Loucy (cell line): Measurements from ENCODE around the gene PRKRIP1.

Experiments
- H2AFZ ChIP-seq: fragments of 200-600 bp; sonication (generic); 2 replicates; pipeline ENCODE4 v1.6.0; 2016; ENCODE audit warnings: antibody characterized with exemption, mild to moderate bottlenecking, low read length, moderate library complexity
- H3F3A ChIP-seq: fragments of 200-600 bp; 2 replicates; pipeline ENCODE4 v1.6.0; 2016; ENCODE audit warnings: antibody characterized with exemption, low read depth, mild to moderate bottlenecking
- H3K27me3 ChIP-seq: fragments of 200-600 bp; sonication (generic); 2 replicates; pipeline ENCODE4 v1.6.1; 2014; ENCODE audit warnings: low read length, mild to moderate bottlenecking; ENCODE audit not compliant: insufficient read depth, poor library complexity, severe bottlenecking
- H3K36me3 ChIP-seq: fragments of 200-600 bp; sonication (generic); 2 replicates; pipeline ENCODE4 v1.6.1; 2016; ENCODE audit warnings: low read length; ENCODE audit not compliant: insufficient read depth
- H3K4me1 ChIP-seq: fragments of 200-600 bp; sonication (generic); 2 replicates; pipeline ENCODE4 v1.5.1; 2014; ENCODE audit warnings: low read length, mild to moderate bottlenecking; ENCODE audit not compliant: insufficient read depth, poor library complexity, severe bottlenecking
- H3K4me2 ChIP-seq: fragments of 200-600 bp; sonication (generic); 2 replicates; pipeline ENCODE4 v1.6.0; 2014; ENCODE audit warnings: antibody characterized with exemption, low read length, low read depth, mild to moderate bottlenecking; ENCODE audit not compliant: poor library complexity, severe bottlenecking
- H3K4me3 ChIP-seq: fragments of 200-600 bp; sonication (generic); 2 replicates; pipeline ENCODE4 v1.5.1; 2014; ENCODE audit warnings: low read length, mild to moderate bottlenecking, mixed read lengths; ENCODE audit not compliant: poor library complexity, severe bottlenecking
- H3K79me2 ChIP-seq: fragments of 200-600 bp; sonication (generic); 2 replicates; pipeline ENCODE4 v1.6.1; 2014; ENCODE audit warnings: low read length; ENCODE audit not compliant: insufficient read depth
- H3K9ac ChIP-seq: fragments of 200-600 bp; sonication (generic); 2 replicates; pipeline ENCODE4 v1.6.0; 2014; ENCODE audit warnings: mild to moderate bottlenecking, low read depth, low read length, moderate library complexity; ENCODE audit not compliant: poor library complexity, severe bottlenecking
- H3K9me2 ChIP-seq: fragments of 200-600 bp; sonication (generic); replicated peaks from 2 replicates; pipeline ENCODE4 v1.6.1; 2016; ENCODE audit warnings: low read depth, low read length, mixed read lengths
- H3K9me3 ChIP-seq: fragments of 200-600 bp; sonication (generic); 2 replicates; pipeline ENCODE4 v1.6.1; 2014; ENCODE audit warnings: mild to moderate bottlenecking, antibody characterized with exemption, low read length, low read depth; ENCODE audit not compliant: insufficient read depth
- H4K20me1 ChIP-seq: fragments of 200-600 bp; sonication (generic); 2 replicates; pipeline ENCODE4 v1.6.0; 2014; ENCODE audit warnings: antibody characterized with exemption, low read length, mild to moderate bottlenecking; ENCODE audit not compliant: insufficient read depth, poor library complexity, severe bottlenecking
- CTCF ChIP-seq: fragments of 200-600 bp; sonication (generic); conservative IDR thresholded peaks from 2 replicates; pipeline ENCODE4 v1.5.1; 2014; ENCODE audit warnings: mild to moderate bottlenecking, antibody characterized with exemption, low read length
- EZH2phosphoT487 ChIP-seq: fragments of 200-600 bp; IDR thresholded peaks from 2 replicates; pipeline ENCODE4 v1.6.1; 2018; ENCODE audit warnings: antibody characterized with exemption, mild to moderate bottlenecking, moderate library complexity, borderline replicate concordance

PRKRIP1 gene

GRCh38 chr7:102413611-102414010, 17.4 kb downstream of the PRKRIP1 start:
- Histone ChIP-seq H3K9ac (no peak overlapping the region), H3K4me1 (no peaks in the 10 kb centered on the region), H2AFZ (no peak overlapping the region), H3K4me2 (no peak overlapping the region), H3K27me3 (no peaks in the 10 kb centered on the region), H3K36me3 (peaks cover 84% of the 10 kb centered on the region; the same call in 1 of the 2 replicates), H3K9me3 (peaks cover 4% of the 10 kb centered on the region; the same call in 1 of the 2 replicates), H3K4me3 (no peak overlapping the region), H3F3A (no peaks in the 10 kb centered on the region), H3K79me2 (peaks cover 14% of the 10 kb centered on the region; the same call in 1 of the 2 replicates), H4K20me1 (peaks cover 3% of the 10 kb centered on the region), H3K9me2 (no peaks in the 10 kb centered on the region)
- TF ChIP-seq EZH2phosphoT487 = no peak
- no peak for TF ChIP-seq CTCF

GRCh38 chr7:102415685-102416225, 19.6 kb downstream of the PRKRIP1 start:
- Histone ChIP-seq H2AFZ (no peak overlapping the region), H3K4me3 (no peak overlapping the region), H4K20me1 (peaks cover 3% of the 10 kb centered on the region), H3K9ac (no peak overlapping the region), H3K9me2 (no peaks in the 10 kb centered on the region), H3K79me2 (peaks cover 14% of the 10 kb centered on the region; the same call in 1 of the 2 replicates), H3K4me2 (no peak overlapping the region), H3K36me3 (peaks cover 75% of the 10 kb centered on the region; the same call in 1 of the 2 replicates), H3K27me3 (no peaks in the 10 kb centered on the region), H3F3A (no peaks in the 10 kb centered on the region), H3K9me3 (no peaks in the 10 kb centered on the region), H3K4me1 (no peaks in the 10 kb centered on the region)
- TF ChIP-seq CTCF = no peak
- no peak for TF ChIP-seq EZH2phosphoT487

- Histone ChIP-seq H3K79me2 (peaks cover 14% of the 10 kb centered on the region; the same call in 1 of the 2 replicates), H3K4me1 (no peaks in the 10 kb centered on the region), H3K36me3 (peaks cover 75% of the 10 kb centered on the region; the same call in 1 of the 2 replicates)
These were observed 20.2 kb downstream of the PRKRIP1 start for GRCh38 chr7:102416406-102416805.

More at GRCh38 chr7:102416406-102416805, 20.2 kb downstream of the PRKRIP1 start:
- no peaks in the 10 kb centered on the region for H3K9me2 ChIP-seq
- H3F3A ChIP-seq = no peaks in the 10 kb centered on the region
- no peaks in the 10 kb centered on the region for H3K9me3 ChIP-seq
- no peaks in the 10 kb centered on the region for H3K27me3 ChIP-seq
- H3K9ac ChIP-seq = no peak overlapping the region
- H2AFZ ChIP-seq = no peak overlapping the region
- H3K4me2 ChIP-seq = no peak overlapping the region
- peaks cover 3% of the 10 kb centered on the region for H4K20me1 ChIP-seq
- no peak overlapping the region for H3K4me3 ChIP-seq
- TF ChIP-seq CTCF (no peak), EZH2phosphoT487 (no peak)
